H1 (cell line): ENCODE measurements around the gene NPAS4. TPM values are rescaled to one million over a fixed set of nuclear protein-coding genes. Genes with fewer than 3 reads are reported as not detected.

Experiments used
- CBX5 ChIP-seq: fragments of 300-800, 300-1000 bp; sonication (generic); IDR thresholded peaks from 2 replicates; pipeline ENCODE4 v1.7.1; 2016; ENCODE audit warnings: antibody characterized with exemption, low read length, low read depth
- CBX8 ChIP-seq: fragments of 300-800, 300-1000 bp; sonication (generic); IDR thresholded peaks from 2 replicates; pipeline ENCODE4 v1.7.1; 2016; ENCODE audit warnings: low read depth, low read length, borderline replicate concordance
- CHD2 ChIP-seq: IDR thresholded peaks from 2 replicates; pipeline ENCODE4 v1.6.1; 2012; ENCODE audit warnings: low read length, improper control_type of control experiment
- CREB1 ChIP-seq: IDR thresholded peaks from 2 replicates; pipeline ENCODE4 v1.6.1; 2012; ENCODE audit warnings: inconsistent platforms
- CTBP2 ChIP-seq: IDR thresholded peaks from 2 replicates; pipeline ENCODE4 v1.7.0; 2011; ENCODE audit warnings: borderline replicate concordance, mild to moderate bottlenecking, moderate library complexity, mixed read lengths, low read length; ENCODE audit not compliant: insufficient read depth, insufficient read length
- CTCF ChIP-seq, 3 experiments: IDR thresholded peaks; 1 replicate in 2 of 3; 2 replicates in 1 of 3; pipeline versions ENCODE4 v1.5.1 to v1.6.1; 2011; ENCODE audit warnings: low read length in 3 of 3, mild to moderate bottlenecking in 3 of 3, inconsistent platforms in 2 of 3, low read depth in 1 of 3, moderate library complexity in 1 of 3; ENCODE audit not compliant: insufficient read depth in 1 of 3; ENCODE audit errors: control extremely low read depth in 1 of 3
- EGR1 ChIP-seq: IDR thresholded peaks from 2 replicates; pipeline ENCODE4 v1.6.1; 2011; ENCODE audit warnings: low read depth, low read length, borderline replicate concordance
- EP300 ChIP-seq, 2 experiments: IDR thresholded peaks; 1 replicate in 1 of 2; 2 replicates in 1 of 2; pipeline ENCODE4 v1.6.1; 2011 to 2012; ENCODE audit warnings: low read depth in 2 of 2, low read length in 2 of 2, mild to moderate bottlenecking in 2 of 2, borderline replicate concordance in 1 of 2, inconsistent platforms in 1 of 2, moderate library complexity in 1 of 2
- FOSL1 ChIP-seq: IDR thresholded peaks from 2 replicates; pipeline ENCODE4 v1.6.1; 2011; ENCODE audit warnings: mild to moderate bottlenecking, low read depth, low read length, moderate library complexity; ENCODE audit not compliant: insufficient read depth
- HDAC2 ChIP-seq, 2 experiments: fragments of 300-600 bp in 1 of 2; sonication (generic) in 1 of 2; IDR thresholded peaks; 2 replicates each; pipeline ENCODE4 v1.6.1; 2011 to 2012; ENCODE audit warnings: low read depth in 2 of 2, low read length in 2 of 2, mild to moderate bottlenecking in 2 of 2, moderate library complexity in 2 of 2, borderline replicate concordance in 1 of 2, inconsistent platforms in 1 of 2
- KDM4A ChIP-seq: IDR thresholded peaks from one replicate; pipeline ENCODE4 v1.7.1; 2012; ENCODE audit warnings: low read depth, mild to moderate bottlenecking, moderate library complexity, low read length, inconsistent platforms; ENCODE audit not compliant: severe bottlenecking
- NANOG ChIP-seq: IDR thresholded peaks from 2 replicates; pipeline ENCODE4 v1.6.1; 2011; ENCODE audit warnings: low read length, low read depth, mild to moderate bottlenecking, inconsistent platforms; ENCODE audit not compliant: insufficient read depth, poor library complexity, severe bottlenecking
- PHF8 ChIP-seq: fragments of 200-600 bp; sonication (generic); conservative IDR thresholded peaks from 2 replicates; pipeline ENCODE4 v1.7.1; 2012; ENCODE audit warnings: low read depth, mild to moderate bottlenecking, inconsistent platforms, low read length, moderate library complexity
- POLR2A ChIP-seq, 2 experiments: IDR thresholded peaks; 1 replicate in 1 of 2; 2 replicates in 1 of 2; pipeline ENCODE4 v1.6.1; 2011; ENCODE audit warnings: low read depth in 2 of 2, low read length in 2 of 2, mild to moderate bottlenecking in 2 of 2; ENCODE audit errors: control extremely low read depth in 1 of 2
- RBBP5 ChIP-seq: IDR thresholded peaks from 2 replicates; pipeline ENCODE4 v1.7.1; 2012; ENCODE audit warnings: low read depth, mild to moderate bottlenecking, inconsistent platforms, low read length, moderate library complexity, borderline replicate concordance
- RFX5 ChIP-seq: IDR thresholded peaks from 2 replicates; pipeline ENCODE4 v1.6.1; 2011; ENCODE audit warnings: low read depth, low read length, improper control_type of control experiment, borderline replicate concordance
- RNF2 ChIP-seq: fragments of 200-900, 300-1000 bp; sonication (generic); IDR thresholded peaks from 2 replicates; pipeline ENCODE4 v1.7.1; 2016; ENCODE audit warnings: borderline replicate concordance, low read depth, mild to moderate bottlenecking, antibody characterized with exemption, low read length; ENCODE audit not compliant: poor library complexity, severe bottlenecking; ENCODE audit errors: missing control alignments
- SP1 ChIP-seq: IDR thresholded peaks from 2 replicates; pipeline ENCODE4 v1.6.1; 2011; ENCODE audit warnings: low read depth, low read length
- TAF1 ChIP-seq: IDR thresholded peaks from 2 replicates; pipeline ENCODE4 v1.6.1; 2011; ENCODE audit warnings: mild to moderate bottlenecking, low read depth, low read length
- TCF12 ChIP-seq: IDR thresholded peaks from 2 replicates; pipeline ENCODE4 v1.6.1; 2011; ENCODE audit warnings: low read depth, mild to moderate bottlenecking, low read length
- polyA plus RNA-seq, 7 experiments: library from polyadenylated mRNA; depleted of rRNA in 3 of 7; stranded (reverse) in 5 of 7; unstranded in 2 of 7; fragments of >200 nt in 5 of 7; fragments of 200-250 nt in 2 of 7; gene quantifications; 1 replicate in 5 of 7; 2 replicates in 1 of 7; 4 replicates in 1 of 7; pipeline versions ENCODE4 v1.2.1 to v1.2.3, GENCODE V29; 2011 to 2013; ENCODE audit warnings: missing spikeins in 2 of 7, mixed read lengths in 2 of 7
- total RNA-seq: library from RNA; stranded (reverse); fragmentation: NEBNext Ultra II Directional; extraction: Animal tissue kit (Norgen Biotek cat#: 25700); gene quantifications from 2 replicates; pipeline ENCODE4 v1.2.1, GENCODE V29; 2021

Gene NPAS4
- total and polyA plus RNA-seq, 2 of the 8 experiments (the other 6 are each of a cell fraction or from before 2014, with no cell fraction given) = 0.73 to 0.99 TPM

GRCh38 chr11:66421492-66422205 is 814 bp downstream of the NPAS4 start (continued):
- TF ChIP-seq HDAC2 (IDR thresholded peaks at IDR 0.05; ENCODE audit: borderline replicate concordance in 1 of 2, low read depth in 2 of 2, low read length in 2 of 2) = peak; percentile 100
- 0 out of 2 replicates have a peak, but pooled peaks have one; percentile 81 for TF ChIP-seq TCF12
- peak; percentile 44 for TF ChIP-seq KDM4A
- TF ChIP-seq RNF2 = no peak
- peak; percentile 95 for TF ChIP-seq CTBP2
- peak; percentile 88 for TF ChIP-seq CREB1
- TF ChIP-seq PHF8 = no peak; the same call in 1 of the 2 replicates
- TF ChIP-seq FOSL1 = no peak
- peak in 1 of 3 experiments; percentile 25; a peak in 1 of 4 replicates for TF ChIP-seq CTCF (IDR thresholded peaks at IDR 0.05; ENCODE audit: control extremely low read depth in 1 of 3, insufficient read depth in 1 of 3, low read depth in 1 of 3, low read length in 3 of 3)
- peak; percentile 63; the same call in 1 of the 2 replicates for TF ChIP-seq TAF1
- TF ChIP-seq EP300 (IDR thresholded peaks at IDR 0.05; ENCODE audit: borderline replicate concordance in 1 of 2, low read depth in 2 of 2, low read length in 2 of 2) = peak; percentile 39 to 59; a peak in 2 of 3 replicates
- no peak for TF ChIP-seq RBBP5
- TF ChIP-seq CHD2 = no peak
- TF ChIP-seq POLR2A (IDR thresholded peaks at IDR 0.05; ENCODE audit: control extremely low read depth in 1 of 2, low read depth in 2 of 2, low read length in 2 of 2) = peak in 1 of 2 experiments; percentile 22; a peak in 1 of 3 replicates
- TF ChIP-seq SP1 = peak; percentile 54; the same call in 1 of the 2 replicates
- peak; percentile 41; the same call in 1 of the 2 replicates for TF ChIP-seq EGR1
- no peak for TF ChIP-seq CBX8
- TF ChIP-seq NANOG = peak; percentile 49
- TF ChIP-seq RFX5 = no peak; the same call in 1 of the 2 replicates
- TF ChIP-seq CBX5 = no peak
